WI38 (cell line): ENCODE data around the gene TMEM218.

Experiments
- H3K4me3 ChIP-seq: 2 replicates; pipeline ENCODE4 v1.5.1; 2011; ENCODE audit warnings: low read depth, mild to moderate bottlenecking, control low read depth, low read length
- CTCF ChIP-seq: IDR thresholded peaks from 2 replicates; pipeline ENCODE4 v1.5.1; 2012; ENCODE audit warnings: low read depth, mild to moderate bottlenecking, control low read depth, low read length

Gene TMEM218

GRCh38 chr11:125154378-125155099 is 43.1 kb upstream of the TMEM218 start:
- TF ChIP-seq CTCF: no peak
- no peak overlapping the region for H3K4me3 ChIP-seq

- no peak for TF ChIP-seq CTCF
- H3K4me3 ChIP-seq: no peak overlapping the region
Observed at GRCh38 chr11:125153837-125154236, 42.4 kb upstream of the TMEM218 start.

DNA sequence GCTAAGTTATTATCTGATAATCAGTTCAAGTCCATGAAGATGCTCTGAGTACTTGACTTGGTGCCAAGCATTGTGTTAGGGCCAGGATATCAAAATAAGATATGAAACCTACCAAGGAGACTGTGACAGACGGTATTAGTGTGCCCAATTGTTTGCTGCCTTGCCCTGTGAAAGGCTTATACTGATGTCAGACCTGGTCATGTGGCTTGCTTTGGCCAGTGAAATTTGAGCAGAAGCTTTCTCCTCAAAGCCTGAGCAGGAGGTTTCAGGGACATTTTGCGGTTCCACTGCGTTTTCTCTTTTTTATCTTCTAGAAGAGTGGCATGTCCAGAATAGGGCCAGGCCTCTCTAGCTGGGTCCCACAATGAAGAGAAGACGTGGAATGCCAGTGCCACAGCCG is 37.3 kb upstream of the TMEM218 start:
- no peak overlapping the region for H3K4me3 ChIP-seq
- no peak for TF ChIP-seq CTCF

- no peak overlapping the region for H3K4me3 ChIP-seq
- no peak for TF ChIP-seq CTCF
Observed at GRCh38 chr11:125148011-125148410, 36.6 kb upstream of the TMEM218 start.

- H3K4me3 ChIP-seq: no peak overlapping the region
- TF ChIP-seq CTCF: no peak
Observed at GRCh38 chr11:125147280-125147679, 35.9 kb upstream of the TMEM218 start.

DNA sequence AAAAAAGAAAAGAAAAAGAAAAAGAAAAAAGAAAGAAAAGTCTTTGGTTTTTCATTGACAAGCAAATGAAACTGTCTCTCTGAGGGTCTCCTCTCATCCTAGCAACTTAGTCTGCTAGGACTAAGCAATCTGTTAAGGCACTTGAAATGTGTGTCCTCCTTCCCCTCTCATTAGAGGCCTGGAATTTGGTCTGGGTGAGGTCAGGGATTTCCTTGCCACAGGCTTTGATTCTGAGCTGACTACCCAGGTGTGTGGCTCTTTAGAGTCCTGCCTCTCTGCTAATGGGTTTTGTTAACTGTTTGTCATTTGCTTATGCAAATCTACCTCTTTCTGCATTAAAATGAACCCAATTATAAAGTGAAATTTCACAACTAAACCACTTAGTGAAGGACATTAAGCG is 34.8 kb upstream of the TMEM218 start:
- no peak for TF ChIP-seq CTCF
- no peak overlapping the region for H3K4me3 ChIP-seq

DNA sequence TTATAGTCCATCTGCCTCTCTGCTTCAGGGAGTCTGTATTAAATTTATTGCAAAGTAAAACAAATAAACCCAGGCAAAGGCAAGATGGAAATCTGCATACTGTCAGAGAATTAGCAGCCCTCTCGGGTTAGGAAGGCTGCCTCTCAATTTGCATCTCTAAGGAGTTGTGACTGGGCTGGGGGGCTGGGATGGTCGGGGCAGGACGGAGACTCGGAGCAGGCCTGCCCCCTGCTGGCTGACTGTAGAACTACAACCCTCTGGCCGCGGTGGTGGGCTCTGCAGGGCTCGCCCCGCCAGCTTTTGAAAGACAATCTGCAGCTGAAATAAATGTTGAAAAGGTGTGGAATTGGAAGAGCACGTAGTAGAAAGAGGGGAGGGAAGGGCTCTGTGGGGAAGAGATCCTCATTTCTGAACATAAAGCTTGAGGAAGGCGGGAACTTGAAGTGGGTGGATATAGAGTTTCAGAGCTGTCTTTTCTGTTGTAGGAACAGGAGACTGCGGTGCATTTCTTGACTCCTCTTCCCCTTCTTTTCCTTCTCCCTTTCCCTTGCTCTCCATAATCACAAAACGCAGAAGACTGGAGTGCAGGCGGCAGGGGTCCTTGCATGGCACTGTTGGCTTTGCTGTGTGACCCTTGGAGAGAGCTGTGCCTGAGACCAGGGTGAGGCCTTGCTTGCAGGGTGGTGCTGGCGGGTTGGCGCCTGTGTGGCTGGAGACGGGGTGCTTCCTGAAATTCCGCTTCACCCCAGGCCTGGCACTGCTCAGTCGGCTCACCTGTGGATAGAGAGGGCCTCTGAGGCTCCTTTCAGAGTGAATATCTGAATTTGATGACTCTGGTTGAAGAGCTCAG is 30.5 kb upstream of the TMEM218 start:
- H3K4me3 ChIP-seq: no peak overlapping the region
- peak; percentile 97 for TF ChIP-seq CTCF
